Prostate gland (tissue), 2 donors: ENCODE data around the gene GALNS.

Experiments
- POLR2A ChIP-seq: fragments of 450-650 bp; IDR thresholded peaks from one replicate; pipeline ENCODE4 v1.6.1; 2016; ENCODE audit warnings: antibody characterized with exemption, mild to moderate bottlenecking
- POLR2AphosphoS5 ChIP-seq: sonication (generic); formaldehyde crosslinking; IDR thresholded peaks from one replicate; pipeline ENCODE4 v1.6.1; 2017; ENCODE audit warnings: antibody characterized with exemption
- TF ChIP-seq, protein P1 (sequence below), 4 experiments: fragments of 200-600 bp in 2 of 4; fragments of 450-650 bp in 2 of 4; sonication (generic) in 2 of 4; IDR thresholded peaks; 1 replicate in 3 of 4; 2 replicates in 1 of 4; pipeline ENCODE4 v1.5.1; 2016 to 2019; ENCODE audit warnings: antibody characterized with exemption in 4 of 4, mild to moderate bottlenecking in 2 of 4, moderate library complexity in 2 of 4

DNA sequence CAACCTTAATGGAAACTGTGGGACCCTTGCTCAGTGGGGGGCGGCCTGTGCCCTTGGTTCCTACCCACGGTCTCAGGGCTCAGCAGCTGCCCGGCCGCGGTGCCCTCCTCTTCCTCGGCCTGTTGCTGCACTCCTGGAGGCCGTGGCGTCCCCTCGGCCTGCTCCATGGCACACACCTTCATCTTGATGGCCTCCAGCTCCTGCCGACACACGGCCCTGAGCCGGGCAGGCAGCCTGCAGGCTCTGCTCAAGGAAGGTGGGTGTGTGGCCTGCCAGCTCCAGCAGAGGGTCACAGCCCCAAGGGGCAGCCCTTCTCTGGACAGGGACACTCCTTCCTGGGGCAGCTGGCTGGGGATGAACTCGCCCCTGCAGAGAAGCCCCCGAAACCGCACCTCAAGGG lies 9.0 kb upstream of the GALNS start:
- TF ChIP-seq, protein P1, sequence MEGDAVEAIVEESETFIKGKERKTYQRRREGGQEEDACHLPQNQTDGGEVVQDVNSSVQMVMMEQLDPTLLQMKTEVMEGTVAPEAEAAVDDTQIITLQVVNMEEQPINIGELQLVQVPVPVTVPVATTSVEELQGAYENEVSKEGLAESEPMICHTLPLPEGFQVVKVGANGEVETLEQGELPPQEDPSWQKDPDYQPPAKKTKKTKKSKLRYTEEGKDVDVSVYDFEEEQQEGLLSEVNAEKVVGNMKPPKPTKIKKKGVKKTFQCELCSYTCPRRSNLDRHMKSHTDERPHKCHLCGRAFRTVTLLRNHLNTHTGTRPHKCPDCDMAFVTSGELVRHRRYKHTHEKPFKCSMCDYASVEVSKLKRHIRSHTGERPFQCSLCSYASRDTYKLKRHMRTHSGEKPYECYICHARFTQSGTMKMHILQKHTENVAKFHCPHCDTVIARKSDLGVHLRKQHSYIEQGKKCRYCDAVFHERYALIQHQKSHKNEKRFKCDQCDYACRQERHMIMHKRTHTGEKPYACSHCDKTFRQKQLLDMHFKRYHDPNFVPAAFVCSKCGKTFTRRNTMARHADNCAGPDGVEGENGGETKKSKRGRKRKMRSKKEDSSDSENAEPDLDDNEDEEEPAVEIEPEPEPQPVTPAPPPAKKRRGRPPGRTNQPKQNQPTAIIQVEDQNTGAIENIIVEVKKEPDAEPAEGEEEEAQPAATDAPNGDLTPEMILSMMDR (IDR thresholded peaks at IDR 0.05): no peak
- TF ChIP-seq POLR2A (no peak), POLR2AphosphoS5 (no peak)
